Ishikawa (cell line): ENCODE data around the gene ZNF524.

Source experiments
- CEBPB ChIP-seq: IDR thresholded peaks from 2 replicates; pipeline ENCODE4 v1.6.1; 2012
- CREB1 ChIP-seq: IDR thresholded peaks from 2 replicates; pipeline ENCODE4 v1.6.1; 2012; ENCODE audit warnings: low read depth
- EGR1 ChIP-seq: IDR thresholded peaks from 2 replicates; pipeline ENCODE4 v1.6.1; 2012
- EP300 ChIP-seq: IDR thresholded peaks from 2 replicates; pipeline ENCODE4 v1.6.1; 2012; ENCODE audit warnings: borderline replicate concordance
- FOXM1 ChIP-seq: IDR thresholded peaks from 2 replicates; pipeline ENCODE4 v1.6.1; 2012; ENCODE audit warnings: low read depth, borderline replicate concordance
- MAX ChIP-seq: IDR thresholded peaks from 2 replicates; pipeline ENCODE4 v1.6.1; 2012
- NFIC ChIP-seq: IDR thresholded peaks from 2 replicates; pipeline ENCODE4 v1.6.1; 2012
- RAD21 ChIP-seq: IDR thresholded peaks from 2 replicates; pipeline ENCODE4 v1.6.1; 2012; ENCODE audit warnings: low read depth
- REST ChIP-seq: IDR thresholded peaks from 2 replicates; pipeline ENCODE4 v1.6.1; 2012; ENCODE audit warnings: low read depth, mild to moderate bottlenecking
- TAF1 ChIP-seq: IDR thresholded peaks from 2 replicates; pipeline ENCODE4 v1.6.1; 2012; ENCODE audit warnings: low read depth, mild to moderate bottlenecking
- TCF12 ChIP-seq: IDR thresholded peaks from 2 replicates; pipeline ENCODE4 v1.6.1; 2012; ENCODE audit warnings: low read depth
- TEAD4 ChIP-seq: IDR thresholded peaks from 2 replicates; pipeline ENCODE4 v1.6.1; 2012
- USF1 ChIP-seq: IDR thresholded peaks from 2 replicates; pipeline ENCODE4 v1.6.1; 2012
- YY1 ChIP-seq: IDR thresholded peaks from 2 replicates; pipeline ENCODE4 v1.6.1; 2012; ENCODE audit warnings: low read depth
- ZBTB7A ChIP-seq: IDR thresholded peaks from 2 replicates; pipeline ENCODE4 v1.6.1; 2012; ENCODE audit warnings: low read depth

ZNF524 gene

GRCh38 chr19:55601084-55601483 is 996 bp downstream of the ZNF524 start:
- no peak for TF ChIP-seq MAX
- TF ChIP-seq FOXM1, result no peak
- TF ChIP-seq CEBPB, result no peak
- no peak for TF ChIP-seq YY1
- no peak for TF ChIP-seq REST
- no peak for TF ChIP-seq TEAD4
- no peak for TF ChIP-seq TAF1
- no peak for TF ChIP-seq USF1

GRCh38 chr19:55602104-55603001 is 2.3 kb downstream of the ZNF524 start:
- TF ChIP-seq TEAD4, result no peak
- no peak for TF ChIP-seq YY1
- no peak for TF ChIP-seq REST
- TF ChIP-seq CEBPB, result no peak
- no peak for TF ChIP-seq NFIC
- TF ChIP-seq TAF1, result no peak
- TF ChIP-seq FOXM1, result no peak

GRCh38 chr19:55603115-55603514 is 3.0 kb downstream of the ZNF524 start:
- TF ChIP-seq RAD21, result no peak
- TF ChIP-seq TEAD4, result no peak
- TF ChIP-seq REST, result no peak
- no peak for TF ChIP-seq NFIC
- TF ChIP-seq MAX, result no peak
- no peak for TF ChIP-seq CREB1
- TF ChIP-seq TAF1, result no peak
- TF ChIP-seq CEBPB, result no peak
- no peak for TF ChIP-seq FOXM1
- TF ChIP-seq EP300, result no peak
- TF ChIP-seq TCF12, result no peak
- no peak for TF ChIP-seq ZBTB7A
- no peak for TF ChIP-seq EGR1
- TF ChIP-seq YY1, result no peak
- no peak for TF ChIP-seq USF1

GRCh38 chr19:55603581-55604292 is 3.6 kb downstream of the ZNF524 start:
- TF ChIP-seq USF1, result no peak
- TF ChIP-seq CEBPB, result no peak
- no peak for TF ChIP-seq EGR1
- TF ChIP-seq ZBTB7A, result no peak
- TF ChIP-seq NFIC, result no peak
- TF ChIP-seq REST, result no peak
- TF ChIP-seq MAX, result no peak
- no peak for TF ChIP-seq RAD21
- TF ChIP-seq CREB1, result no peak
- TF ChIP-seq FOXM1, result no peak
- TF ChIP-seq TAF1, result no peak
- TF ChIP-seq EP300, result no peak
- TF ChIP-seq TCF12, result no peak
- no peak for TF ChIP-seq TEAD4
